NCI-H1092 treated with DMSO at 0.1 percent for 48 hours (cell line): Measurements from ENCODE around the gene AP2A1.

Experiments
- DNase-seq: peaks from one replicate; lab custom pipeline; 2025; lab: John Stamatoyannopoulos, UW

The AP2A1 gene

DNA sequence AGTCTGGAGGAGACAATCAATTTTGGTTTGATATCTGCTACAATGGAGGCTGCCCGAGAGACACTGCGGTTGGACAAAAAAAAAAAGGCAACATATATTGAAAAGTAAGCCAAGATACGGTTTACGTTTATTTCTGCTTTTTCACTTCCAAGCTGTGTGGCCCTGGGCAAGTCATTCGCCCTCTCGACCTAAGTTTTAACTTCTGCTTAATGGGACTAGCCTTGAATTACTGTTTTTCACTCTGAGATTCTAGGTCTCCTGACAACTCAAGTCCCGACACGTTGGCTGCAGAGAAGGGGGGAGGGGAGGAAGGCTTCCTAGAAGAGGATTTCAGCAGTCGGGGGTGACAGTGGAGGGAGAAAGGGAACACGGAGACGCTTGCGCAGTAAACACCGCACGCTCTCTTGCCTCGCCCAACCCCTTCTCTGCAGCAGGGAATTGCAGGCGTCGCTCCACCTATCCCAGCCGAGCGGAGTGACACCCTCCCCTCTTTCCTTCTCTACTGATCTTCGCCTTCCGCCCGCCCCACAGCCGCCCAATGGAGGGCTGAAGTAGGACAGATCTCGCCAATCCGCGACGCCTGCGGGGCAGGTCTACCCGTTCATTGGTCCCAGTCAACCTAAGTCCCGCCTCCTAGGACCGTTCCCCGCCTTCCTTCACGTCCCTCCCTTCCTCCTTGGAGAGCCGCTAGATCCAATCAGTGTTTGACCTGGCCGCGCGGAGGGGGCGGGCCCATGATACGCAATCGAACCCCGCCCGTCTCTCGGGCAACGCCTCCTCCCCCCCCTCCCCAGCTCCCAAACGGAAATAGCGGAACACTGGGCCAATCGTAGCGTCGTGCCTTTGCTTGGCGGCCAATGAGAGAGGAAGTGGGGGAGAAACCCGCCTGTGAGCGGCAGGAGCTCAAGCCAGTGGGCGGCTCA is 533 bp upstream of the AP2A1 start:
- peak; percentile 99 for DNase-seq

- no peak for DNase-seq
Observed at GRCh38 chr19:49767381-49767780, 580 bp downstream of the AP2A1 start.

GRCh38 chr19:49767967-49768581 is 1.3 kb downstream of the AP2A1 start:
- DNase-seq, result no peak

- no peak for DNase-seq
Observed at GRCh38 chr19:49770529-49770928, 3.7 kb downstream of the AP2A1 start.

DNA sequence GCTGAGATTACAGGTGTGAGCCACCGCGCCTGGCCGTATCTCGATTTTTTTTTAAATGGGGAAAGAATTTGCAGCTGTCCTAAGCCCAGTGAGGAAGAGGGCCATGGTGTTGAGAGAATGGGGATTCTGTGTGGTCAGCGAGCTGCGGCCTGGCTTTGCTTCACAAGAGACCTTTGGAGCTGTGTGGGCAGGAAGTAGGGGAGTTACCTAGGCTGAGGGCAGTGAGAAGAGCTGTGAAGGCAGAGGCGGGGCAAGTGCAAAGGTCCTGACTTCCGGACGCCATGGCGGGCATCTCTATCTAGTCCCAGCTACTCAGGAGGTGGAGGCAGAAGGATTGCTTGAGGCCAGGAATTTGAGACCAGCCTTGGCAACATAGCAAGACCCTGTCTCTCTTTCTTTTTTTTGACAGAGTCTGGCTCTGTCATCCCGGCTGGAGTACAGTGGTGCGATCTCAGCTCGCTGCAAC is 4.9 kb downstream of the AP2A1 start:
- DNase-seq, result no peak

- no peak for DNase-seq
Observed at GRCh38 chr19:49772850-49773432, 6.1 kb downstream of the AP2A1 start.

DNA sequence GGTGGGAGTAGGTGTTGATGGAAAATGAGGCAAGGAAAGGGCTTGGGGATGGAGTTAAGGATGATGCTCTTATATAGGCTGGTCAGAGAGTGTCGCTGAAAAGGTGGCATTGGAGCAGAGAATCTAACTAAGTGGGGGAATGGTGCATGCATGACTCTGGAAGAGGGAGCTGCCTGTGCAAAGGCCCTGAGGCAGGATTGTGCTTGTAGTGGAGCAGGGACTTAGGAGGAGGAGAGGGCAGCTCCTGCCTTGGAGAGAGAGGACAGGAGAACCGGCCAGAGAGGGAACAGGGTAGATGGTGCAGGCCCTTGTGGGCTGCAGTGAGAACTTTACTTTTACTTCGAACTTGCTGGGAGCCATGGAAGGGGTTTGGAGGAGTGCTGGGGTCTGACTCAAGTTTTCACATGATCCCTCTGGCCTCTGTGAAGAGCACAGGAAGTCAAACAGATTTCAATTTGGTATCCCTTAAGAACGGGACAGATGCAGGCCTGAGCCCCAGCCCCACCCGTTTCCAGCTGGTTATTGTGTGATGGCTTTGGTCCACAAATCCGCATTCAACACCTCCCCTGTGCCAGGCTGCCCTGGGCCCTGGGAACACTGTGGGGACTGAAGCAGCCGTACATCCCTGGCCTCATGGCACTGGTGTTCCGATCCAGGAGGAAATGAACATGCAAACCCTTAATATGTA is 7.0 kb downstream of the AP2A1 start:
- no peak for DNase-seq

- DNase-seq, result no peak
Observed at GRCh38 chr19:49774969-49775368, 8.2 kb downstream of the AP2A1 start.

DNA sequence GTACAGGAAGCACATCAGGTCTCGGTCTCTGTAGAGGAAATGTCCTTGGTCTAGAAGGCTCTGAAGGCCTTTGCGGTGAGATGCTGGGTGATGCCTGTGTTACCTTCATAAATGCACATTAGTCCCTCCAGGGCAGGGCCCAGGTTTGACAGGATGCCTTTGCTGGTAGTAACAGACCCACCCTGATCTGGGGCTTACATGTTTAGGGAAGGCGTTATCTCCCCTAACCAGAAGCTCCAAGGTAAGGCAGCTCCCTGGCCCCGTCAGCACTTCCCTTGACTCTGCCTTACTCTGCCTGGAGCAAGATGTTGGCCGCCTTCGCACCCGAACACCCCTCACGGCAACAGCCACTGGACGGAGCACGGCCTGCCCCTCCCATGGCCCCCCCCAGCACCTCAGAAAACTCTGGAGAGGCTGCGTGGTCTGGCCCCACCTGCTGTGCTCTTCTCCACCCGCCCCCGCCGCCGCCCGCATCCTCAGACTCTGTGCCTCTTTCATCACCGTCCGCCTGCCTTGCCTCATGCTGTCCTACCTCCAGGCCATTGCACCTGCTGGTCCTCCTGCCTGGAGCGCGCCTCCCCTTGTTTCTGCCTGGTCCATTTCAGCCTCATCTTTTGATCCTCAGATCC is 9.1 kb downstream of the AP2A1 start:
- no peak for DNase-seq

DNA sequence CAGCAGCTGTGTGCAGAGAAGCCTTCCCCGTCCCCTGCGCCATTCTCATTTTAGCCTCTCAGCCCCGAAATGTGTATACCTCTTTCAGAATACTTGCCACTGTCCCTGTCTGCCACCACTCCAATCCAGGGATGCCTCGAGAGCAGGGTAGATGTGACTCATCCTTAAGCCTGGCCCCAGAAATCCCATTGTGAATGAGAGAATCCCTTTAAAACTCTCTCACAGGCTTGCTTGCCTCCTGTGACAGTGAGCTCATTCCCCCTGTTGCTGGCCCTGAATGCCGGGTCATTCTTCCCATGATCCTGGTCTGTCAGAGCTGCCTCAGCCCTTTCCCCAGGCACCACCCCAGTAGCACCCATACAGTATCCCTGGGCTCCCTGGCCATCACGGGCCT is 9.6 kb downstream of the AP2A1 start:
- DNase-seq, result no peak

DNA sequence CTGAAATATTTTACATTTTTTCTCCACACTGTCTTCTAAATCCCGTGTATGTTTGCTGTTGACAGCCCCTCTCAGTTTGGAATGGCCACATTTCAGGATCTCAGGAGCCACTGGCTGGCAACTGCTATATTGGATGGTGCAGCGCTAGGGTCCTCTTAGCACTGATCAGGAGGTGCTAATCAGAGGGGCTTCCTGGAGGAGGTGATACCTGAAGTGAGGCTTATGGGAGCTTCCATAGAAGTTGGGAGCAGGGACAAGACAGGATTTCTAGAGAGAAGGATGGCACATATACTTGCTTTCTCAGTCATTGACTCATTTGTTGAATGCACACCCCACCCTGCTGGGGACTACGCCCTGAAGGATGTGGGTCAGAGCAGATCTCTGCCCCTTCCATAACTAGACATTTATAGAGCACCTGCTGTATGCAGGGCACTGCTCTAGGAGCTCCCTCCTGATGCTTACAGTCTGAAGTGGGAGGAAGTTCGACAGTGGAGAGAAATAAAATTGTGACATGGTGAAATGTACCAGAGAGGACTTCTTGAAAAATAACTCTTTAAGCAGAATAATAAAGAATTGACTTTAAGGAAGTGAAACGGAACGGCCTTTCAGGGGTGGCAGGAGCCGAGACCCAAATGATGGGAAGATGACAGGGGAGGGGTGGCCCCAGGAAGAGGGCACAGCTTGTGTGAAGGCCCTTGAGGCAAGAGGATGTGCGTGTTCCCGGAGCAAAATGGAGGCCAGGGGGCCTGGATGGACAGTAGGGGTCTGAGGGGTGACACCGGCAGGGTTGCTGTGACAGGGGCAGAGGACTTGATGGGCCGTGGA is 13.1 kb downstream of the AP2A1 start:
- DNase-seq, result no peak

- no peak for DNase-seq
Observed at GRCh38 chr19:49780861-49781260, 14.1 kb downstream of the AP2A1 start.

- DNase-seq, result no peak
Observed at GRCh38 chr19:49781394-49781793, 14.6 kb downstream of the AP2A1 start.

GRCh38 chr19:49782515-49782914 is 15.7 kb downstream of the AP2A1 start:
- DNase-seq, result no peak

DNA sequence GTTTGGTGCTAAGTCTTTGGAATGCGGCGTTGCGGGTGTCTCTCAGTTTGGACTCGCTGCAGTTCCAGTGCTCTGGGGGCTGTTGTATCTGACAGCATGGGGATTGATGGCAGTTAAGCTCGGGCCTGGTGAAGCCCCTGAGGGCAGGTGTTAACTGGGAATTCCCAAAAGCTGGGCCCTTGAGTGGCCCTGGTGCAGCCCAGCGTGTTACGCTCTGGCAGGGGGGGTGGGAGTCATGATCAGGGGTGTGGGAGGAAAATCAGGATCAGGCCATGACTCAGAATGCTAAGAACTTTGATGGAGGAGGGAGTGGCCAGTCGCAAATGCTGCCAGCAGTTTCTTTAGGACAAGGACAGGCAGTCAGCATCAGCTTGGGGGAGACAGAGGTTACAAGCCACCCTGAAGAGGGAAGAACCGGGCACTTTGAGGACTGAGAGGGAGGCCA is 19.6 kb downstream of the AP2A1 start:
- DNase-seq, result no peak

- no peak for DNase-seq
Observed at GRCh38 chr19:49787746-49788145, 20.9 kb downstream of the AP2A1 start.

DNA sequence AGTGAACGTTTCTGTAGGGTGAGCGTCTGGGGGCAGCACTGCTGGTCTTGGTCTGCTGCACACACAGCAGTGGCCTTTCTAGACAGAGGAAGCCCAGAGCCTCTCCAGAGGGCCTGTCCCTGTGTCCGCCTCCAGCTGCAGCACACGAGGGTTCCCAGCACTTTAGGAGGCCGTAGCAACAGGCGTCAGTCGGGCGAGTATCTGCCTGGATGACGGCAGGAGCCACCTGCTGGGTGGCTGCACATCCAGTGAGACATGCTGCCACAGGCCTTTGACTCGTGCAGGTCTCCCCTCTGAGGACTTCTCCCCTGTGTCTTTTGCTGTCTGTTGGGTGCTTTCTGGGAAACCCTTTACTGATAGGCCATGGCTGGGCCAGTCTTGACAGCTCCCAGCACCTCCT is 22.1 kb downstream of the AP2A1 start:
- no peak for DNase-seq

DNA sequence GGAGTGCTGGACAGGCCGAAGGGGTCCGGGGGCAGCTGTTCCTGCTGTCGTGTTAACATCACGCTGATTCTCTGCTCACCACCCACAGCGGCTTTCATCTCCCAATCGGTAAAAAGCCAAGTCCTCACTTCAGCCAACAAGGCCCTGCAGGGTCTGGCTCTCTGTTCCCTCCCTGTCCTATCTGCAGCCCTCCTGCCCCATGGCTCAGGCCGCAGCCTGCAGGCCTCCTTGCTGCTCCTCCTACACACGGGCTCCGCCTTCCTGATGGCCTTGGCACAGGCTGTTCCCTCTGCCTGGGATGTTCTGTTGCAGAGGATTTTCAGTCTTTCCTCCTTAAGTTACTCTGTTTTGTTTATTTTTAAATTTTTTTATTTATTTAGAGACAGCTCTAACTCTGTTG is 24.1 kb downstream of the AP2A1 start:
- DNase-seq, result no peak

DNA sequence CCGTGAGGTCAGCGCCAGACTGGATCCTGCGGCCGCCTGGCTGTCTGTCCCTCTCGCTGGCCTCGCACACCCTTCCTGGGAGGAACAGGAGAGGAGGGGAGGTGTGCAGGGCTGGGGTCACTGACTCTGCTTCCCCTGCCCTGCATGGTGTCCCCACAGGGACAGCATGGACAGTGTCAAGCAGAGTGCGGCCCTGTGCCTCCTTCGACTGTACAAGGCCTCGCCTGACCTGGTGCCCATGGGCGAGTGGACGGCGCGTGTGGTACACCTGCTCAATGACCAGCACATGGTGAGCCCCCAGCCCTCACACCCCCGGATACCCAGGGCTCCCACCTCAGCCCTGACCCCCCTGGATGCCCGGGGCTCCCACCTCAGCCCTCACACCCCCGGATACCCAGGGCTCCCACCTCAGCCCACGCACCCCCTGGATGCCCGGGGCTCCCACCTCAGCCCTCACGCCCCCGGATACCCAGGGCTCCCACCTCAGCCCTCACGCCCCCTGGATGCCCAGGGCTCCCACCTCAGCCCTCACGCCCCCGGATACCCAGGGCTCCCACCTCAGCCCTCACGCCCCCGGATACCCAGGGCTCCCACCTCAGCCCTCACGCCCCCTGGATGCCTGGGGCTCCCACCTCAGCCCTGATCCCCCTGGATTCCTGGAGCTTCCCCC is 25.1 kb downstream of the AP2A1 start:
- no peak for DNase-seq

GRCh38 chr19:49792829-49793560 is 26.2 kb downstream of the AP2A1 start:
- no peak for DNase-seq
